ENCODE data around the gene HSPA4L. TPM values are rescaled to one million over a fixed set of nuclear protein-coding genes. Genes with fewer than 3 reads are reported as not detected.

HSPA4L gene
- total RNA-seq, 1 experiment from 2014 or later = 5.3 TPM

GRCh38 chr4:127756906-127757305, 25.2 kb upstream of the HSPA4L start:
- Mint-ChIP-seq H3K27me3 (ENCODE audit: low read depth) (no peaks in the 10 kb centered on the region), H3K9me3 (peaks cover 0 to 10% of the 10 kb centered on the region in 2 experiments; a peak in 4 of 5 replicates), H3K27ac (no peak overlapping the region), H3K4me1 (no peaks in the 10 kb centered on the region), H3K4me3 (no peak overlapping the region), H3K36me3 (ENCODE audit: insufficient read depth in 1 of 3, low read depth in 3 of 3) (no peaks in the 10 kb centered on the region; a peak in 1 of 7 replicates)
- Histone ChIP-seq H3K4ac (ENCODE audit: low read depth, low read length) (no peak overlapping the region), H3K27ac (ENCODE audit: insufficient read length, low read depth, low read length) (no peak overlapping the region), H2BK120ac (ENCODE audit: low read depth, low read length, poor library complexity, severe bottlenecking) (no peak overlapping the region), H3K56ac (ENCODE audit: insufficient read length, low read depth, low read length) (no peak overlapping the region), H3K23me2 (ENCODE audit: insufficient read length, low read depth, low read length, poor library complexity, severe bottlenecking) (no peaks in the 10 kb centered on the region), H2AK5ac (ENCODE audit: insufficient read length, low read length) (no peak overlapping the region), H2BK12ac (ENCODE audit: insufficient read length, low read depth, low read length) (no peak overlapping the region), H3K4me1 (ENCODE audit: insufficient read depth, low read length) (no peaks in the 10 kb centered on the region), H3K79me2 (ENCODE audit: insufficient read depth, low read length) (no peaks in the 10 kb centered on the region), H2AFZ (ENCODE audit: low read length) (no peak overlapping the region), H4K8ac (replicated peaks; ENCODE audit: insufficient read length, low read depth, low read length) (no peak overlapping the region), H4K91ac (ENCODE audit: insufficient read length, low read depth, low read length) (no peak overlapping the region), H4K5ac (ENCODE audit: insufficient read length, low read depth, low read length) (no peak overlapping the region), H3K18ac (ENCODE audit: insufficient read length, low read depth, low read length) (no peak overlapping the region), H3K9me3 (ENCODE audit: control insufficient read depth, low read depth, low read length) (no peaks in the 10 kb centered on the region), H3K4me2 (ENCODE audit: insufficient read depth, insufficient read length, low read length) (no peak overlapping the region), H3K27me3 (ENCODE audit: insufficient read depth, low read length) (no peaks in the 10 kb centered on the region), H3T11ph (ENCODE audit: low read length) (no peak overlapping the region), H3K79me1 (ENCODE audit: insufficient read depth, low read depth, low read length, poor library complexity, severe bottlenecking) (no peaks in the 10 kb centered on the region), H2BK15ac (ENCODE audit: low read depth, low read length) (no peak overlapping the region), H2BK5ac (ENCODE audit: insufficient read length, low read length) (no peak overlapping the region), H3K14ac (ENCODE audit: insufficient read depth, low read length) (no peak overlapping the region), H2BK20ac (ENCODE audit: low read depth, low read length, poor library complexity, severe bottlenecking) (no peak overlapping the region), H4K20me1 (ENCODE audit: control insufficient read depth, insufficient read depth, insufficient read length) (no peaks in the 10 kb centered on the region), H3K9ac (ENCODE audit: extremely low read depth, insufficient read length, low read length) (no peak overlapping the region), H3K23ac (ENCODE audit: insufficient read length, low read depth, low read length) (no peak overlapping the region)
- DNase-seq = no peak
- no CpG with 5 or more reads among the region's 2 CpGs for WGBS (ENCODE audit: extremely low coverage, insufficient read length, low lambda C conversion rate)
- no peak for TF ChIP-seq CTCF (conservative IDR thresholded peaks at IDR 0.05)
